K562 (cell line): ENCODE measurements around the gene HEXIM2. TPM values are rescaled to one million over a fixed set of nuclear protein-coding genes. Genes with fewer than 3 reads are reported as not detected.

Source experiments
- CREB1 ChIP-seq, 2 experiments: sonication (generic) in 1 of 2; formaldehyde crosslinking in 1 of 2; IDR thresholded peaks; 2 replicates each; pipeline versions ENCODE4 v1.6.1 to v1.8.0; 2012 to 2022; ENCODE audit warnings: inconsistent platforms in 1 of 2, mild to moderate bottlenecking in 1 of 2, missing genetic modification reagents in 1 of 2, moderate library complexity in 1 of 2
- CREBBP ChIP-seq: IDR thresholded peaks from one replicate; pipeline ENCODE4 v1.6.1; 2012; ENCODE audit warnings: low read depth, mild to moderate bottlenecking, control low read depth, inconsistent platforms, low read length
- FOS ChIP-seq: IDR thresholded peaks from 3 replicates; pipeline ENCODE4 v1.6.1; 2011; ENCODE audit not compliant: insufficient read length; ENCODE audit errors: extremely low read depth
- GATAD2B ChIP-seq: fragments of 450-650 bp; IDR thresholded peaks from 2 replicates; pipeline ENCODE4 v1.6.1; 2017; ENCODE audit warnings: mild to moderate bottlenecking, borderline replicate concordance
- POLR2A ChIP-seq: fragments of 450-650 bp; conservative IDR thresholded peaks from 2 replicates; pipeline ENCODE4 v1.6.1; 2016
- RB1 ChIP-seq: fragments of 450-650 bp; IDR thresholded peaks from 2 replicates; pipeline ENCODE4 v1.6.1; 2017; ENCODE audit warnings: low read depth, mild to moderate bottlenecking
- TAF1 ChIP-seq: IDR thresholded peaks from 2 replicates; pipeline ENCODE4 v1.6.1; 2011; ENCODE audit warnings: mild to moderate bottlenecking, low read length, moderate library complexity; ENCODE audit not compliant: insufficient read depth, control insufficient read depth, severe bottlenecking; ENCODE audit errors: extremely low read depth
- polyA plus RNA-seq, 8 experiments: library from polyadenylated mRNA; depleted of rRNA in 4 of 8; stranded (reverse) in 5 of 8; unstranded in 3 of 8; fragments of >200 nt; fragmentation: Nextera tagmentation in 2 of 8; fragmentation: Illumina TruSeq in 1 of 8; extraction: Ambion mirVana in 2 of 8; extraction: Trizol in 1 of 8; gene quantifications; 2 replicates each; pipeline versions ENCODE4 v1.2.1 to v1.2.3, GENCODE V29; 2011 to 2014; ENCODE audit warnings: inconsistent platforms in 1 of 8, missing spikeins in 1 of 8
- total RNA-seq, 7 experiments: library from RNA; depleted of rRNA in 6 of 7; stranded (reverse); fragments of >200 nt in 6 of 7; fragmentation: Illumina TruSeq in 2 of 7; extraction: Trizol in 2 of 7; gene quantifications; 2 replicates each; pipeline versions ENCODE4 v1.2.1 to v1.2.3, GENCODE V29; 2011 to 2021; ENCODE audit warnings: low replicate concordance in 1 of 7
- TF ChIP-seq, protein P1 (sequence below), 2 experiments: fragments of 450-650 bp; IDR thresholded peaks; 2 replicates each; pipeline ENCODE4 v1.6.1; 2016; ENCODE audit warnings: mild to moderate bottlenecking in 2 of 2, borderline replicate concordance in 1 of 2, low read depth in 1 of 2, moderate library complexity in 1 of 2
- TF ChIP-seq, protein P2 (sequence below), 3 experiments: fragments of 200-800 bp in 1 of 3; fragments of 250-450 bp in 1 of 3; fragments of 450-650 bp in 1 of 3; sonication (Bioruptor Pico) in 1 of 3; sonication (Bioruptor generic) in 1 of 3; formaldehyde crosslinking in 1 of 3; IDR thresholded peaks; 2 replicates each; pipeline versions ENCODE4 v1.6.1 to v1.8.0; 2016 to 2022; ENCODE audit warnings: mild to moderate bottlenecking in 2 of 3, missing genetic modification characterization in 2 of 3, missing compliant biosample characterization in 1 of 3, moderate library complexity in 1 of 3
- TF ChIP-seq, protein P3 (sequence below), 2 experiments: IDR thresholded peaks; 2 replicates each; pipeline ENCODE4 v1.6.1; 2011; ENCODE audit warnings: borderline replicate concordance in 1 of 2, control low read depth in 1 of 2, low read depth in 1 of 2, low read length in 1 of 2, mild to moderate bottlenecking in 1 of 2, mixed read lengths in 1 of 2, moderate library complexity in 1 of 2; ENCODE audit not compliant: insufficient read depth in 1 of 2, insufficient read length in 1 of 2, poor library complexity in 1 of 2, severe bottlenecking in 1 of 2; ENCODE audit errors: extremely low read depth in 1 of 2

The HEXIM2 gene
- total and polyA plus RNA-seq, 9 of the 15 experiments (the other 6 are each of a cell fraction or from before 2014, with no cell fraction given): 0.69 to 3.4 (median 1.1) TPM; not detected in 2

DNA sequence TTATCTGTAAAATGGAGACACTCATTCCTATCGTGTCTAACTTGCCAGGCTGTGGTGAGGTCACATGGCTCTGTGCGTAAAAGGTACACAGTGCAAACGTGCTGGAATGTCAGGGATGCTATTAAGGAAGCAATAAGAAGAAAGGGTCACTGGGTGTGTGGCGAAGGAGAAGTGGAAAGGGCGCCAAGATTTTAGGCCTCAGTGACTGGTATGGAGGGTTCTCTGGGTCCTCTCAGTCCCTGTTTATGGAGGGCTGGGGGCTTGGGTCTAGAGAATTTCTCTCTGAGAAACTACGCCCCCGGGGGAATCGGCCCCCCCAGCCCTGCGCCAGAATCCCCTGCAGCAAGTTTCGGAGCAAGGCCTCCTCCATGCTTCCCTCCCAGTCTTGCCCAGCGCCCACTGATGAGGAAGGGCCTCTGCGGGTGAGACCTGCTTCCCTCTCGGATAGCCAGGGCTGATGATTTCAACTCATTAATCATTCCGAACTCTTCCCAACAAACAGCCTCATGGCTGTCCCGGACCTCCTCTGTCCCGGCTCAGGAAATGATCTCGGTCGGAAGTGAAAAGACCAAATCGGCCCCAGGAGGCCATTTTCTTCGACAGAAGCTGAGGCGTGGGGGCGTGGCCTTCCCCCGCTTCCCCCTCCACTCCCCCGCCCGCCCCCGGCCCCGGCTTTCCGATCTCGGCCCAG, 14.6 kb upstream of the HEXIM2 start (continued):
- TF ChIP-seq RB1 (no peak; the same call in 1 of the 2 replicates), CREBBP (no peak), GATAD2B (no peak), CREB1 (IDR thresholded peaks at IDR 0.05) (no peak), CREB1 (CRISPR knock-in tag; IDR thresholded peaks at IDR 0.05) (peak; percentile 19; the same call in 1 of the 2 replicates), TAF1 (peak; percentile 59), FOS (no peak), POLR2A (peak; percentile 73)
- TF ChIP-seq, protein P1, sequence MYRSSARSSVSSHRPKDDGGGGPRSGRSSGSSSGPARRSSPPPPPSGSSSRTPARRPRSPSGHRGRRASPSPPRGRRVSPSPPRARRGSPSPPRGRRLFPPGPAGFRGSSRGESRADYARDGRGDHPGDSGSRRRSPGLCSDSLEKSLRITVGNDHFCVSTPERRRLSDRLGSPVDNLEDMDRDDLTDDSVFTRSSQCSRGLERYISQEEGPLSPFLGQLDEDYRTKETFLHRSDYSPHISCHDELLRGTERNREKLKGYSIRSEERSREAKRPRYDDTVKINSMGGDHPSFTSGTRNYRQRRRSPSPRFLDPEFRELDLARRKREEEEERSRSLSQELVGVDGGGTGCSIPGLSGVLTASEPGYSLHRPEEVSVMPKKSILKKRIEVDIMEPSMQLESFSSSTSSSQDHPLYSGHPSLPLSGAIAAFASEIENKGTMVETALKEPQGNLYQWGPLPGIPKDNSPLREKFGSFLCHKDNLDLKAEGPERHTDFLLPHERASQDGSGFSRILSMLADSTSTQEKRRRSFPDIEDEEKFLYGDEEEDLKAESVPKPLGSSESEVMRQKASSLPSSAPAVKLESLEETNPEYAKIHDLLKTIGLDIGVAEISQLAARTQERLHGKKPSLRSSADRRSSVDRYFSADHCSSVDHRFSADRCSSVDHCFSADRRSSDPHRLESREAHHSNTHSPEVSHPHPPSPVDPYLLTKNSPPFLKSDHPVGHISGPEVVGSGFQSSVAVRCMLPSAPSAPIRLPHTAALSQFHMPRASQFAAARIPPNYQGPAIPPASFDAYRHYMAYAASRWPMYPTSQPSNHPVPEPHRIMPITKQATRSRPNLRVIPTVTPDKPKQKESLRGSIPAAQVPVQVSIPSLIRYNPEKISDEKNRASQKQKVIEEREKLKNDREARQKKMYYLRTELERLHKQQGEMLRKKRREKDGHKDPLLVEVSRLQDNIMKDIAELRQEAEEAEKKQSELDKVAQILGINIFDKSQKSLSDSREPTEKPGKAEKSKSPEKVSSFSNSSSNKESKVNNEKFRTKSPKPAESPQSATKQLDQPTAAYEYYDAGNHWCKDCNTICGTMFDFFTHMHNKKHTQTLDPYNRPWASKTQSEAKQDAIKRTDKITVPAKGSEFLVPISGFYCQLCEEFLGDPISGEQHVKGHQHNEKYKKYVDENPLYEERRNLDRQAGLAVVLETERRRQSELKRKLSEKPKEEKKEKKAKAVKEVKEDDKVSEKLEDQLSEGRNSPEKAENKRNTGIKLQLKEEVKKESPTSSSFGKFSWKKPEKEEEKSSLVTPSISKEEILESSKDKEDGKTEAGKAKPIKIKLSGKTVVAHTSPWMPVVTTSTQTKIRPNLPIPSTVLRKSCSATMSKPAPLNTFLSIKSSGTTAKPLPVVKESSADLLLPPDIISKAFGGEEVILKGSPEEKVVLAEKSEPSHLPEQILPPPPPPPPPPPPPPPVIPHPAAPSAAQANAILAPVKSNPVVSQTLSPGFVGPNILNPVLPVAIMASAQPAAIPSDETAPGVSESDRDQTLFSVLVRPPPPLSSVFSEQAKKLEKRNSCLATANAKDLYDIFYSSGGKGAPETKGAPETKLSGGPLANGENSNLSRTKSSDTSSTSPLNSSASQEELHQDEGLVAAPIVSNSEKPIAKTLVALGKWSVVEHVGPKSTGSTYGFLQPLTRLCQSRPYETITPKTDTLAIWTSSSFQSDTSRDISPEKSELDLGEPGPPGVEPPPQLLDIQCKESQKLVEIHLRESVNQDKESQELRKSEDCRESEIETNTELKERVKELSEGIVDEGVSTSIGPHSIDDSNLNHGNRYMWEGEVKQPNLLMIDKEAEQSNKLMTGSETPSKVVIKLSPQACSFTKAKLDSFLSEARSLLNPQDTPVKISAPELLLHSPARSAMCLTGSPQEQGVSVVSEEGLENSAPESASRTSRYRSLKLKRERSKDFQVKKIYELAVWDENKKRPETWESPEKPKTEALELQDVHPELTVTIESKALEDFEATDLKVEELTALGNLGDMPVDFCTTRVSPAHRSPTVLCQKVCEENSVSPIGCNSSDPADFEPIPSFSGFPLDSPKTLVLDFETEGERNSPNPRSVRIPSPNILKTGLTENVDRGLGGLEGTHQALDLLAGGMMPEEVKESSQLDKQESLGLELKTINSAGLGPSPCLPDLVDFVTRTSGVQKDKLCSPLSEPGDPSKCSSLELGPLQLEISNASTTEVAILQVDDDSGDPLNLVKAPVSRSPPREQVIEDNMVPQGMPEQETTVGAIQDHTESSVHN (IDR thresholded peaks at IDR 0.05; ENCODE audit: borderline replicate concordance in 1 of 2, low read depth in 1 of 2): 0 out of 4 replicates have a peak, but pooled peaks of 1 of the 2 experiments have one; percentile 25
- TF ChIP-seq, protein P2, sequence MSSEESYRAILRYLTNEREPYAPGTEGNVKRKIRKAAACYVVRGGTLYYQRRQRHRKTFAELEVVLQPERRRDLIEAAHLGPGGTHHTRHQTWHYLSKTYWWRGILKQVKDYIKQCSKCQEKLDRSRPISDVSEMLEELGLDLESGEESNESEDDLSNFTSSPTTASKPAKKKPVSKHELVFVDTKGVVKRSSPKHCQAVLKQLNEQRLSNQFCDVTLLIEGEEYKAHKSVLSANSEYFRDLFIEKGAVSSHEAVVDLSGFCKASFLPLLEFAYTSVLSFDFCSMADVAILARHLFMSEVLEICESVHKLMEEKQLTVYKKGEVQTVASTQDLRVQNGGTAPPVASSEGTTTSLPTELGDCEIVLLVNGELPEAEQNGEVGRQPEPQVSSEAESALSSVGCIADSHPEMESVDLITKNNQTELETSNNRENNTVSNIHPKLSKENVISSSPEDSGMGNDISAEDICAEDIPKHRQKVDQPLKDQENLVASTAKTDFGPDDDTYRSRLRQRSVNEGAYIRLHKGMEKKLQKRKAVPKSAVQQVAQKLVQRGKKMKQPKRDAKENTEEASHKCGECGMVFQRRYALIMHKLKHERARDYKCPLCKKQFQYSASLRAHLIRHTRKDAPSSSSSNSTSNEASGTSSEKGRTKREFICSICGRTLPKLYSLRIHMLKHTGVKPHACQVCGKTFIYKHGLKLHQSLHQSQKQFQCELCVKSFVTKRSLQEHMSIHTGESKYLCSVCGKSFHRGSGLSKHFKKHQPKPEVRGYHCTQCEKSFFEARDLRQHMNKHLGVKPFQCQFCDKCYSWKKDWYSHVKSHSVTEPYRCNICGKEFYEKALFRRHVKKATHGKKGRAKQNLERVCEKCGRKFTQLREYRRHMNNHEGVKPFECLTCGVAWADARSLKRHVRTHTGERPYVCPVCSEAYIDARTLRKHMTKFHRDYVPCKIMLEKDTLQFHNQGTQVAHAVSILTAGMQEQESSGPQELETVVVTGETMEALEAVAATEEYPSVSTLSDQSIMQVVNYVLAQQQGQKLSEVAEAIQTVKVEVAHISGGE (CRISPR knock-in tag; IDR thresholded peaks at IDR 0.05): peak in 1 of 3 experiments; percentile 82; a peak in 1 of 6 replicates
- TF ChIP-seq, protein P3, sequence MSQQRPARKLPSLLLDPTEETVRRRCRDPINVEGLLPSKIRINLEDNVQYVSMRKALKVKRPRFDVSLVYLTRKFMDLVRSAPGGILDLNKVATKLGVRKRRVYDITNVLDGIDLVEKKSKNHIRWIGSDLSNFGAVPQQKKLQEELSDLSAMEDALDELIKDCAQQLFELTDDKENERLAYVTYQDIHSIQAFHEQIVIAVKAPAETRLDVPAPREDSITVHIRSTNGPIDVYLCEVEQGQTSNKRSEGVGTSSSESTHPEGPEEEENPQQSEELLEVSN (IDR thresholded peaks at IDR 0.05; ENCODE audit: borderline replicate concordance in 1 of 2, extremely low read depth in 1 of 2, insufficient read depth in 1 of 2, insufficient read length in 1 of 2, low read depth in 1 of 2, low read length in 1 of 2, poor library complexity in 1 of 2, severe bottlenecking in 1 of 2): peak in 1 of 2 experiments; percentile 22
